Measurements from ENCODE around the gene PRSS37. TPM values are rescaled to one million over a fixed set of nuclear protein-coding genes. Genes with fewer than 3 reads are reported as not detected.
"Not testable (repeated sequence)": the region's sequence is repeated elsewhere in the genome, so short reads cannot be mapped to it uniquely, and the experiment has no call there.

The PRSS37 gene
- polyA plus RNA-seq (ENCODE audit: insufficient read length in 4 of 4), result 1 to 10 TPM in 2 of 4 donors, under 1 TPM in 1, not detected in 1; 0.07 to 1.3 (median 1.0) TPM

DNA sequence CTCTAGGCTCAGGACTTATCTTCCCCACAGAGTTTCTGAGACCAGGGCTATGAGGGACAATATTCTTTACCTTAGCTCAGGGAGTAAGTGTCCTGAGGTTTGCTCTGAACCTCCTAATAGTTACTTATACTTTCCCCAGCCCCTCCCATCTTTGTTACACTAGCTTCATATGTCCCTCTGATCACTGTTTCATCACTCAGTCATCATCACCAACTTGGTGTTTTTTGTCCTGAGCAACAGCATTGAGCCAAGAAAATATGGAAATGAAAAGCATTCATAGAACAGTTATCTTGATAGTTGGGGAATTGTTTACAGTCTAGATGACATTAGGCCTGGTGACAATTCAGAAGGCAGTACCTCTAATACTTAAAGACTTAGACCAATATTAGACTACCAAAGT is at the start of gene PRSS37:
Gene PRSS37 (minus strand): TSS at position 101 of the 400 bp plus-strand sequence. CDS start 436 bp downstream, outside the sequence.
- no peak for DNase-seq (ENCODE audit: low read depth in 4 of 4, low spot score in 2 of 4)

DNA sequence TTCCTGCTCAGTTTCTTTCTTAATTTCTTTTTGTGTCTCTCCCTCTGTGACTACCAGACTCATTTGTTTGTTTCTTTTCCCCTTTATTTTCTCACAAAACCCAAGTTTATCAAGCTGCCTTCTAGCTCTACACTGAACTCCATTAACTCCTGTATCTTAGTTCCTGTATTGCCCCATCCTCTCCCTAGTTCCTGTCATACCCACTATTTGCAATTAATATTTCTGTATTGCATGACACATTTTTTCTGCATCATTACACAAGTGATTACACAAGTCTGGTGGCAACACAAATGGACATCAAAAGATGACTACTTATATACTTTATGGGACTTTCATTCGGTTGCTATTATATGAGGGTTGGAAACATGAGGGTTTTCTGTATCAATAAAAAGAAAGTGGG is 48.0 kb upstream of the PRSS37 start:
- DNase-seq (ENCODE audit: low read depth in 4 of 4, low spot score in 2 of 4), result no peak

DNA sequence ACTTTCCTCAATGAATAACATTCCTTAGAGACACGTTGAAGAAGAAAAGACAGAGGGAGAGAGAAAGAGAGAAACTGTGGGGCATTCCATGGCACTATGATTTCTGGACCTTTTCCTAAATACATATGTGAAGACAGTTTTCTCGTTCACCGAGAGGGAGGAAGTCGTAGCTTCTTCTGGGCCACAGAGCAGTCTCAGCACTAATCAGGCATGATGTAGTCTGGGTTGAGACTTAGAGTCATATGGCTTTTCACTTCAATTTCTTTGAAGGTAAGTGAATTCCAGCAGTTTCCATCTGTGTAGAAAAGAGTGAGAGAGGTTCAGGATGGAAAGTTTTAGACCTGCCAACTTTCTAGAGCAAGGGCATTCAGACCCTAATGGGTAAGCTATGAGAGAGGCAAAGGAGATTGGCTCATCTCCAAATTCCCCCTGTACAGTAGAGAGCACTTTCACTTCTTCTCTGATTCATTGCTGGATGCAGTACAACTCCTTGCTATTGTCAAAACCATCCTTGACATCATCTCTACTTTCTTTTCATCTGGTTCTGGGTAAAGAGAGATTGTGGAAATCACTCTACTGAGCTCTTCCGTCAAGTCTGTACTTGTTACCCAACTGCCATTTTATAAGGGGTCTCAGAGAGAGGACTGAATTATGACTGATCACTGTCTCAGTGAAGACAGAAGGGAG is 43.4 kb upstream of the PRSS37 start:
- DNase-seq (ENCODE audit: low read depth in 4 of 4, low spot score in 2 of 4), result no peak

DNA sequence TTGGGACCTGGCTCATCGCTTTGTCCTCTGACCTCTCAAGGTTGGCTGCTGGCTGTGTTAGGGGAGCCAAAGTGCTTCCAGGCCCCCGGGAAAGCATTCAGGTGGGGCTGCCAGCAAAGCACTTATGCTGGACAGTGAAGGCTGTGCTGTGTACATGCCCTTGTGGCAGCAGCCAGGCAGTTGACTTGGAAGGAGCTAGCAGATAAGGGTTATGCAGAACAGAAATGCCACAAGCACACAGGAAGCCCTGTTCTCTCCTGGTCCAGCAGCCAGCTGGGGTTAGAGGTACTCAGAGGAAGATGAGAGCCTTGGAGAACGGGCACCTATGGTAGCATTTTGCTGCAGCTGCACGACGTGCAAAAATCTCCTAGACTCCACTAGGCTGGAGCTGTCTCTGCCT is 39.7 kb upstream of the PRSS37 start:
- DNase-seq (ENCODE audit: low read depth in 4 of 4, low spot score in 2 of 4), result no peak

GRCh38 chr7:141877365-141877764 is 36.1 kb upstream of the PRSS37 start:
- no peak for DNase-seq (ENCODE audit: low read depth in 4 of 4, low spot score in 2 of 4)

DNA sequence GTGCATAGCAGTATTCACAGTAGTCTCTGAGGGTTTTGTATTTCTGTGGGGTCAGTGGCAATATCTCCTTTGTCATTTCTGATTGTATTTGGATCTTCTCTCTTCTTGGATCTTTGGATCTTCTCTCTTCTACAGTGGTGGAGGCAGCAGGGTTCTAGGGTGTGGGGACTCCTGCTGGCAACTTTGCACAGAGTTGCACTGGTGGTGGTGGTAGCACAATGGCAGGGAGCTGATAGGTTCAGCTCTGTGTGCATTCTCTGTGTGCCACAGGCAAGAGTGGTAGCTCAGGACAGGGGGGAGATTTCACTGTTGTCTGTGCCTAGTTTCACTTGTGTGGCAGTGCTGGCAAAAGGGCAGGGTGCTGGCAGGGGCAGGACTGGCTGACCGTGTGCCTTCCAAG is 35.1 kb upstream of the PRSS37 start:
- DNase-seq (ENCODE audit: low read depth in 4 of 4, low spot score in 2 of 4), result no peak

- DNase-seq (ENCODE audit: low read depth in 4 of 4, low spot score in 2 of 4), result no peak
These were observed 34.2 kb upstream of the PRSS37 start for GRCh38 chr7:141875453-141875852.

GRCh38 chr7:141874787-141875186 is 33.5 kb upstream of the PRSS37 start:
- no peak for DNase-seq (ENCODE audit: low read depth in 4 of 4, low spot score in 2 of 4)

- DNase-seq (ENCODE audit: low read depth in 4 of 4, low spot score in 2 of 4), result no peak
These were observed 31.6 kb upstream of the PRSS37 start for GRCh38 chr7:141872931-141873330.

- no peak for DNase-seq (ENCODE audit: low read depth in 4 of 4, low spot score in 2 of 4)
These were observed 25.7 kb upstream of the PRSS37 start for GRCh38 chr7:141866974-141867373.

DNA sequence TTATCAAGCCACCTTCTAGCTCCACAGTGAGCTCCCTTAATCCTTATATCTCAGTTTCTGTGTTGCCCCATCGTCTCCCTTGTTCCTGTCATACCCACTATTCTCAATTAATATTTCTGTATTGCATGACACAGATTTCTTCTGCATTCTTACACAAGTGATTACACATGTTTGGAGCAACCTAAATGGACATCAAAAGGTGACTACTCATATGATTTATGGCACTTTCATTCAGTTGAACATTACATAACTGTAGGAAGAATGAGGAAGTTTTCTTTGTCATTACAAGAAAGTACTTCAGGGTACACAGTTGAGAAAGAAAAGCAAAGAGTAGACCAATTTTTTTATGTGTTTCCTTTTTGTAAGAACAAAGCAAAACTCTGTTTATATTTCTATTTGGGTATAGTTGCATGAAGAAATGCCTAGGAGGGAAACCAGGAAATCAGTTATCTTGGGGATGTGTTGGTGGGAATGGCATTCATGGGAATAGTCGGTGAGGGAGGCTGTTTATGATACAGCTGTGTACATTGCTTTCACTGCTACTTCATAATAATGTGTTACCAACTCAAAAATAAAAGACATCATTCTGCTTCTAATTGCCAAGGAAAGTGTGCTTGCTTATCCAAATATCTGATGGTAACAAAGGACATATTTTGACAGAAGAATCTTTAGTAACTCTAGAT is 23.6 kb upstream of the PRSS37 start:
- DNase-seq (ENCODE audit: low read depth in 4 of 4, low spot score in 2 of 4), result no peak

- DNase-seq (ENCODE audit: low read depth in 4 of 4, low spot score in 2 of 4), result no peak
These were observed 18.9 kb upstream of the PRSS37 start for GRCh38 chr7:141860207-141860606.

DNA sequence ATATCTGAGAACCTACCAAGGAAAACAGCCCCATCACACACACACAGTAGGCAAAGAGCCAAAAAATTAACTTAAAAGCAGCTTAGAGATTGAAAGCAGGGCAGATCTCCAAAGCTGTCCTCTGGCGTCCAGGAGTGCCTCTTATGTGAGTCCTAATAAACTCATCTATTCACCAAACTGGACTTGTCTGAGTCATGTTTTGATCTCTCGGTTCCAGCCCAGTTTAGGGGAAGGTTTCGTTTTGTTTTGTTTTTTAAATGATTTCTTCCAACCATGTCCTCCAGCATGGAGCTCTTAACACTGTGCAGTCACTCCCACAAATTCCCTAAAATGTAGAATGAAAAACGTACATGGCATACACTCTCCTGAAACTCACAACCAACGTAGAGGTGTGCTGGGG is 6.7 kb upstream of the PRSS37 start:
- DNase-seq (ENCODE audit: low read depth in 4 of 4, low spot score in 2 of 4), result no peak

GRCh38 chr7:141844256-141844655 is 3.0 kb upstream of the PRSS37 start:
- no peak for DNase-seq (ENCODE audit: low read depth in 4 of 4, low spot score in 2 of 4)

DNA sequence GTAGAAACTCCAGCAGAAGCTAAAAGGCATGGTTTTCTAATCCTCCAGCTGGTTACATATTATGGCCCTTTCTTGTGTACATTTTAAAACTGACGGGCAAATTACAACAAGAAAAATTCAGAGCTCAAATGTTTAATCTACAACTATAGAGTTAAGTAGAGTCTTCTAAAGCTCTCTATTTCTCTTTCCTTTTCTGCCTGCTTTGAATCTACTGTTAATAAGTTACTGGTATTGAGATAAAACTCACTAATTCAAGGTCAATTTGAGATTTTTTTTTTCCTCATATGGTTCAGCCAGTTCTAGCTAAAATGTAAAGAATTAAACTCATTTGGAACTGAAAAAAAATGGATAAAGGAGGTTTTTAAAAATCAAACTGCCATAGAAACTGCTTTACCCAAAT is 1.6 kb upstream of the PRSS37 start:
- DNase-seq (ENCODE audit: low read depth in 4 of 4, low spot score in 2 of 4), result no peak

DNA sequence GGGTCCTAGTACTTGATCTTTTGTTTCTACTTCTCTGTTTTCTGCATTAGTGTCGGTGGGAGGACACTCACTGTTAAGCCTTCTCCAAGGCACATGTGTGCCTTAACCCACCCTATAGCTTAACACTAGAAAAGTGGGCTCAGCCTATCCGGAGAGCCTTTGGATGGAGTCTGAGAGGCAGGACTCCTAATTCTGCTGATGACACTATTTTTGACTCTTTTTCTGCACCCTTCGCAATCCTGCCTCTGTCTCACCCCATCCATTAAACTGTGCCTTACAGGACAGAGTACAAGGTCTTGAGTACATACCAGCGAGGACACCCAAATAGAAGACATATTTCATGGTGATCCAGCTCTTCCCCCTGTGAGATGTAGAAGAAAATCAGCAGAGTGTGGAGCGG is 577 bp downstream of the PRSS37 start:
- DNase-seq (ENCODE audit: low read depth in 4 of 4, low spot score in 2 of 4), result no peak

GRCh38 chr7:141839256-141839655 is 2.0 kb downstream of the PRSS37 start:
- no peak for DNase-seq (ENCODE audit: low read depth in 4 of 4, low spot score in 2 of 4)

- no peak for DNase-seq (ENCODE audit: low read depth in 4 of 4, low spot score in 2 of 4)
These were observed 2.7 kb downstream of the PRSS37 start for GRCh38 chr7:141838581-141838980.

DNA sequence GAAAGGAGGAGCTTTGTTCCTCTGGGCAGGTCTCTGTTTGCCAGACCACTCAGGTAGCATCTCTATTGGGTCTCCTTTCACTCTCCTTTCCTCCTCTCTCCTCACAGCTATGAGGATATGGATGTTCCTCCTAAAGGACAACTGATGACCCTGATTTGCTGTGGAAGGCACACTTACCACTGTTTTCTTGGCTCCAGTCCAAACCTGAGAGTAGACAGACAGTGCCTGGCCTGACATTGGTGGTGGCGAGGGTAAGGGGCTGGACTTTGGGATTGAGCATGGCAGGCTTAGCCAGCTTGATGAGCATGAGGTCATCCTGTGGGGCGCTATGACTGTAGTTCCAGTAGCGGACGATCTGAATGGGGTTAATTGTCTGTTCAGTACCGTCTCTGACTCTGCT is 3.6 kb downstream of the PRSS37 start:
- no peak for DNase-seq (ENCODE audit: low read depth in 4 of 4, low spot score in 2 of 4)

DNA sequence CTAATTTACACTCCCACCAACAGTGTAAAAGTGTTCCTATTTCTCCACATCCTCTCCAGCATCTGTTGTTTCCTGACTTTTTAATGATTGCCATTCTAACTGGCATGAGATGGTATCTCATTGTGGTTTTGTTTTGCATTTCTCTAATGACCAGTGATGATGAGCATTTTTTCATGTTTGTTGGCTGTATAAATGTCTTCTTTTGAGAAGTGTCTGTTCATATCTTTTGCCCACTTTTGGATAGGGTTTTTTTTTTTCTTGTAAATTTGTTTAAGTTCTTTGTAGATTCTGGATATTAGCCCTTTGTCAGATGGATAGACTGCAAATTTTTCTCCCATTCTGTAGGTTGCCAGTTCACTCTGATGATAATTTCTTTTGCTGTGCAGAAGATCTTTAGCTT is 18.9 kb downstream of the PRSS37 start:
- not testable (repeated sequence) for DNase-seq (ENCODE audit: low read depth in 4 of 4, low spot score in 2 of 4)

DNA sequence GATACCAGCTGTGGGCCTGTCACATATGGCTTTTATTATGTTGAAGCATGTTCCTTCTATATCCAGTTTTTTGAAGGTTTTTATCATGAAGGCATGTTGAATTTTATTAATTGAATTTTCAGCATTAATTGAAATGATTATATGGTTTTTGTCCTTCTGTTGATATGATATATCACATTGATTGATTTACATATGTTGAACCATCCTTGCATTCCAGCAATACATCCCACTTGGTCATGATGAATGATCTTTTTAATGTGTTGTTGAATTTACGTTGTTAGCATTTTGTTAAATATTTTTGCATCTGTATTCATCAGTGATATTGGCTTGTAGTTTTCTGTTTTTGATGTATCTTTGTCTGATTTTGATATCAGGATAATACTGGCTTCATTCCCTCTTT is 21.2 kb downstream of the PRSS37 start:
- no peak for DNase-seq (ENCODE audit: low read depth in 4 of 4, low spot score in 2 of 4)

DNA sequence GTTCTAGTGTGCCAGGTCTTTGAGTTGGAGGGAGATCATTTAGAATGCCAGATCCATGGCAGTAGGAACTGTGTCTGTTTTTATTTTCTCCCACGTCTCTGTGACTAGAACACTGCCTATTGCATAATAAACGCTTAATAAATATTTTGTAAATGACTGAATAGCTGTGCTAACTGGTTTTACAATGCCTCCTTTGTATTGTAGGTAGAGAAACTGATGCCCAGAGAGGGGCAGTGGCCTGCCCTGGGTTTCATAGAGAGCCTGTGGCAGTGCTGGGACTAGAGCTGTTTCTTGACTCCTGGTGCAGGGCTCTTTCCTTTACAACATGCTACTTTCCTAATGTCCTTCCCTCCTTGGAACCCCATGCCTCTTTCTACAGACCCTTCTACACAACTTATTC is 48.8 kb downstream of the PRSS37 start:
- no peak for DNase-seq (ENCODE audit: low read depth in 4 of 4, low spot score in 2 of 4)

Measured in left renal cortex interstitium (tissue), 4 donors.